Measurements from ENCODE around the gene GBF1. TPM values are rescaled to one million over a fixed set of nuclear protein-coding genes. Genes with fewer than 3 reads are reported as not detected.

GBF1 gene
- total and polyA plus RNA-seq, 10 of the 15 experiments (the other 5 are each of a cell fraction or from before 2014, with no cell fraction given): 0.82 to 42.0 (median 21.8) TPM

- TF ChIP-seq BHLHE40 (IDR thresholded peaks at IDR 0.05; ENCODE audit: borderline replicate concordance in 1 of 2, low read depth in 2 of 2, low read length in 1 of 2) (peak; percentile 36 to 73; a peak in 2 of 4 replicates), CBFB (IDR thresholded peaks at IDR 0.05; ENCODE audit: low read depth) (peak; percentile 38; the same call in 1 of the 2 replicates), MTA3 (IDR thresholded peaks at IDR 0.05; ENCODE audit: borderline replicate concordance, low read length) (no peak), CHD4 (IDR thresholded peaks at IDR 0.05) (no peak), ZNF217 (IDR thresholded peaks at IDR 0.05) (no peak), KDM1A (IDR thresholded peaks at IDR 0.05; ENCODE audit: borderline replicate concordance) (no peak), HDAC2 (IDR thresholded peaks at IDR 0.05) (no peak), RBBP5 (conservative IDR thresholded peaks at IDR 0.05) (no peak), BCL3 (IDR thresholded peaks at IDR 0.05; ENCODE audit: borderline replicate concordance, insufficient read depth, low read depth, low read length, poor library complexity, severe bottlenecking) (no peak), NBN (IDR thresholded peaks at IDR 0.05) (no peak), RUNX3 (IDR thresholded peaks at IDR 0.05; ENCODE audit: low read length) (peak; percentile 91), ATF7 (IDR thresholded peaks at IDR 0.05; ENCODE audit: low read depth) (no peak), NFYB (IDR thresholded peaks at IDR 0.05; ENCODE audit: insufficient read depth, low read depth, low read length) (no peak), CEBPB (IDR thresholded peaks at IDR 0.05; ENCODE audit: borderline replicate concordance in 1 of 2, low read depth in 2 of 2, low read length in 2 of 2) (no peak), ZNF274 (IDR thresholded peaks at IDR 0.05; ENCODE audit: insufficient read depth, insufficient read length) (no peak), NRF1 (conservative IDR thresholded peaks at IDR 0.05; ENCODE audit: low read depth, low read length) (no peak), SMC3 (IDR thresholded peaks at IDR 0.05; ENCODE audit: borderline replicate concordance, low read length) (no peak)
- TF ChIP-seq, protein P1, sequence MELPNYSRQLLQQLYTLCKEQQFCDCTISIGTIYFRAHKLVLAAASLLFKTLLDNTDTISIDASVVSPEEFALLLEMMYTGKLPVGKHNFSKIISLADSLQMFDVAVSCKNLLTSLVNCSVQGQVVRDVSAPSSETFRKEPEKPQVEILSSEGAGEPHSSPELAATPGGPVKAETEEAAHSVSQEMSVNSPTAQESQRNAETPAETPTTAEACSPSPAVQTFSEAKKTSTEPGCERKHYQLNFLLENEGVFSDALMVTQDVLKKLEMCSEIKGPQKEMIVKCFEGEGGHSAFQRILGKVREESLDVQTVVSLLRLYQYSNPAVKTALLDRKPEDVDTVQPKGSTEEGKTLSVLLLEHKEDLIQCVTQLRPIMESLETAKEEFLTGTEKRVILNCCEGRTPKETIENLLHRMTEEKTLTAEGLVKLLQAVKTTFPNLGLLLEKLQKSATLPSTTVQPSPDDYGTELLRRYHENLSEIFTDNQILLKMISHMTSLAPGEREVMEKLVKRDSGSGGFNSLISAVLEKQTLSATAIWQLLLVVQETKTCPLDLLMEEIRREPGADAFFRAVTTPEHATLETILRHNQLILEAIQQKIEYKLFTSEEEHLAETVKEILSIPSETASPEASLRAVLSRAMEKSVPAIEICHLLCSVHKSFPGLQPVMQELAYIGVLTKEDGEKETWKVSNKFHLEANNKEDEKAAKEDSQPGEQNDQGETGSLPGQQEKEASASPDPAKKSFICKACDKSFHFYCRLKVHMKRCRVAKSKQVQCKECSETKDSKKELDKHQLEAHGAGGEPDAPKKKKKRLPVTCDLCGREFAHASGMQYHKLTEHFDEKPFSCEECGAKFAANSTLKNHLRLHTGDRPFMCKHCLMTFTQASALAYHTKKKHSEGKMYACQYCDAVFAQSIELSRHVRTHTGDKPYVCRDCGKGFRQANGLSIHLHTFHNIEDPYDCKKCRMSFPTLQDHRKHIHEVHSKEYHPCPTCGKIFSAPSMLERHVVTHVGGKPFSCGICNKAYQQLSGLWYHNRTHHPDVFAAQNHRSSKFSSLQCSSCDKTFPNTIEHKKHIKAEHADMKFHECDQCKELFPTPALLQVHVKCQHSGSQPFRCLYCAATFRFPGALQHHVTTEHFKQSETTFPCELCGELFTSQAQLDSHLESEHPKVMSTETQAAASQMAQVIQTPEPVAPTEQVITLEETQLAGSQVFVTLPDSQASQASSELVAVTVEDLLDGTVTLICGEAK (IDR thresholded peaks at IDR 0.05; ENCODE audit: borderline replicate concordance): no peak
- TF ChIP-seq, protein P2, sequence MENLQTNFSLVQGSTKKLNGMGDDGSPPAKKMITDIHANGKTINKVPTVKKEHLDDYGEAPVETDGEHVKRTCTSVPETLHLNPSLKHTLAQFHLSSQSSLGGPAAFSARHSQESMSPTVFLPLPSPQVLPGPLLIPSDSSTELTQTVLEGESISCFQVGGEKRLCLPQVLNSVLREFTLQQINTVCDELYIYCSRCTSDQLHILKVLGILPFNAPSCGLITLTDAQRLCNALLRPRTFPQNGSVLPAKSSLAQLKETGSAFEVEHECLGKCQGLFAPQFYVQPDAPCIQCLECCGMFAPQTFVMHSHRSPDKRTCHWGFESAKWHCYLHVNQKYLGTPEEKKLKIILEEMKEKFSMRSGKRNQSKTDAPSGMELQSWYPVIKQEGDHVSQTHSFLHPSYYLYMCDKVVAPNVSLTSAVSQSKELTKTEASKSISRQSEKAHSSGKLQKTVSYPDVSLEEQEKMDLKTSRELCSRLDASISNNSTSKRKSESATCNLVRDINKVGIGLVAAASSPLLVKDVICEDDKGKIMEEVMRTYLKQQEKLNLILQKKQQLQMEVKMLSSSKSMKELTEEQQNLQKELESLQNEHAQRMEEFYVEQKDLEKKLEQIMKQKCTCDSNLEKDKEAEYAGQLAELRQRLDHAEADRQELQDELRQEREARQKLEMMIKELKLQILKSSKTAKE (IDR thresholded peaks at IDR 0.05; ENCODE audit: low read depth, poor library complexity, severe bottlenecking): peak; percentile 31
- TF ChIP-seq, protein P3, sequence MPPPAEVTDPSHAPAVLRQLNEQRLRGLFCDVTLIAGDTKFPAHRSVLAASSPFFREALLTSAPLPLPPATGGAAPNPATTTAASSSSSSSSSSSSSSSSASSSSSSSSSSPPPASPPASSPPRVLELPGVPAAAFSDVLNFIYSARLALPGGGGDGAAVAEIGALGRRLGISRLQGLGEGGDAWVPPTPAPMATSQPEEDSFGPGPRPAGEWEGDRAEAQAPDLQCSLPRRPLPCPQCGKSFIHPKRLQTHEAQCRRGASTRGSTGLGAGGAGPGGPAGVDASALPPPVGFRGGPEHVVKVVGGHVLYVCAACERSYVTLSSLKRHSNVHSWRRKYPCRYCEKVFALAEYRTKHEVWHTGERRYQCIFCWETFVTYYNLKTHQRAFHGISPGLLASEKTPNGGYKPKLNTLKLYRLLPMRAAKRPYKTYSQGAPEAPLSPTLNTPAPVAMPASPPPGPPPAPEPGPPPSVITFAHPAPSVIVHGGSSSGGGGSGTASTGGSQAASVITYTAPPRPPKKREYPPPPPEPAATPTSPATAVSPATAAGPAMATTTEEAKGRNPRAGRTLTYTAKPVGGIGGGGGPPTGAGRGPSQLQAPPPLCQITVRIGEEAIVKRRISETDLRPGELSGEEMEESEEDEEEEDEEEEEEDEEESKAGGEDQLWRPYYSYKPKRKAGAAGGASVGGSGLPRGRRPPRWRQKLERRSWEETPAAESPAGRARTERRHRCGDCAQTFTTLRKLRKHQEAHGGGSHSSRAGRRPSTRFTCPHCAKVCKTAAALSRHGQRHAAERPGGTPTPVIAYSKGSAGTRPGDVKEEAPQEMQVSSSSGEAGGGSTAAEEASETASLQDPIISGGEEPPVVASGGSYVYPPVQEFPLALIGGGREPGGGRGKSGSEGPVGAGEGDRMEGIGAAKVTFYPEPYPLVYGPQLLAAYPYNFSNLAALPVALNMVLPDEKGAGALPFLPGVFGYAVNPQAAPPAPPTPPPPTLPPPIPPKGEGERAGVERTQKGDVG (CRISPR knock-in tag; IDR thresholded peaks at IDR 0.05): no peak
Measured at GRCh38 chr10:102322914-102323313, 77.6 kb downstream of the GBF1 start (continued).

Data from GM12878 (cell line).